NCI-H774 (cell line): ENCODE results near the gene COQ9.

Source experiments
- DNase-seq: peaks from one replicate; lab custom pipeline; 2025; lab: John Stamatoyannopoulos, UW

The COQ9 gene

GRCh38 chr16:57471852-57472664, 24.8 kb downstream of the COQ9 start:
- no peak for DNase-seq

GRCh38 chr16:57472665-57473060, 25.4 kb downstream of the COQ9 start:
- no peak for DNase-seq

GRCh38 chr16:57473176-57473840, 26.0 kb downstream of the COQ9 start:
- DNase-seq = no peak

GRCh38 chr16:57473906-57474305, 26.6 kb downstream of the COQ9 start:
- DNase-seq = no peak

GRCh38 chr16:57474671-57475661, 27.7 kb downstream of the COQ9 start:
- no peak for DNase-seq

GRCh38 chr16:57475711-57476339, 28.5 kb downstream of the COQ9 start:
- DNase-seq = no peak

GRCh38 chr16:57476546-57477410, 29.5 kb downstream of the COQ9 start:
- DNase-seq = no peak

- no peak for DNase-seq
These were observed 30.4 kb downstream of the COQ9 start for GRCh38 chr16:57477531-57478202.

GRCh38 chr16:57478396-57479204, 31.3 kb downstream of the COQ9 start:
- DNase-seq = no peak

- DNase-seq = no peak
These were observed 32.1 kb downstream of the COQ9 start for GRCh38 chr16:57479205-57479975.

- DNase-seq = no peak
These were observed 32.9 kb downstream of the COQ9 start for GRCh38 chr16:57479976-57480753.

GRCh38 chr16:57480754-57481230, 33.5 kb downstream of the COQ9 start:
- no peak for DNase-seq

GRCh38 chr16:57481421-57481820, 34.1 kb downstream of the COQ9 start:
- DNase-seq = no peak

GRCh38 chr16:57482845-57483545, 35.7 kb downstream of the COQ9 start:
- DNase-seq = no peak

GRCh38 chr16:57483725-57484514, 36.6 kb downstream of the COQ9 start:
- no peak for DNase-seq

- no peak for DNase-seq
These were observed 37.3 kb downstream of the COQ9 start for GRCh38 chr16:57484515-57485005.
